ENCODE measurements around the gene DTNA.

DTNA gene

GRCh38 chr18:34805103-34805877, 95.2 kb downstream of the DTNA start:
- no peak overlapping the region for H3K27ac ChIP-seq (ENCODE audit: low read depth, low read length)
- H3K79me2 ChIP-seq (ENCODE audit: control insufficient read depth, insufficient read depth, low read length, unreplicated experiment): no peaks in the 10 kb centered on the region
- no peaks in the 10 kb centered on the region for H3K4me1 ChIP-seq (ENCODE audit: control insufficient read depth, insufficient read depth, low read length, unreplicated experiment)
- no peak overlapping the region for H3K4me3 ChIP-seq (ENCODE audit: low read depth, low read length)
- H3K36me3 ChIP-seq (ENCODE audit: insufficient read depth, low read length): 0 out of 2 replicates have a peak, but pooled peaks cover 2% of the 10 kb centered on the region
- no peaks in the 10 kb centered on the region for H3K27me3 ChIP-seq (ENCODE audit: insufficient read depth, low read length)
- H2AFZ ChIP-seq (ENCODE audit: low read length, unreplicated experiment): no peak overlapping the region

DNA sequence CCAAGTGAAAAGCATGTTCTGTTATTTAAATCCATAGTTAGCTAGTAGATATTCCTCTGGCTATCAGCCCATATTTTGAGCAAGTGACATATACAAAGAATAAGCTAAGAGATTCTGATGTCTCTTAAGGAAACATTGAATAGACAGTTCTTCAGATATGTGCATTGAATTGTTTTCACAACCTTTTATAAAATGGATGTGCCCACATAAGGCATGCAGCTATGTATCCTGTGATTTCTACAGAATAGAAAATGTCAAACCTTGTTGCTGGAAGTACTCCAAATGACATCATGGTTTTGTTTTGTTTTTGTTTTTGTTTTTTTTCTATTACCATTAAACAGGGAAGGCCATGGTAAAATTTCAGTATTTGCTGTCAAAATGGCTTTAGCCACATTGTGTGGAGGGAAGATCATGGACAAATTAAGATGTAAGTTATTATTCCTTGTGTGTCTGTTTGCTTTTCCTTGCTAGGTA, 95.8 kb downstream of the DTNA start:
- no peak overlapping the region for H3K4me3 ChIP-seq (ENCODE audit: low read depth, low read length)
- H3K27ac ChIP-seq (ENCODE audit: low read depth, low read length): no peak overlapping the region
- H3K36me3 ChIP-seq (ENCODE audit: insufficient read depth, low read length): 0 out of 2 replicates have a peak, but pooled peaks cover 2% of the 10 kb centered on the region
- H3K27me3 ChIP-seq (ENCODE audit: insufficient read depth, low read length): no peaks in the 10 kb centered on the region
- no peaks in the 10 kb centered on the region for H3K4me1 ChIP-seq (ENCODE audit: control insufficient read depth, insufficient read depth, low read length, unreplicated experiment)
- H3K79me2 ChIP-seq (ENCODE audit: control insufficient read depth, insufficient read depth, low read length, unreplicated experiment): no peaks in the 10 kb centered on the region
- no peak overlapping the region for H2AFZ ChIP-seq (ENCODE audit: low read length, unreplicated experiment)

- H3K27me3 ChIP-seq (ENCODE audit: insufficient read depth, low read length): no peaks in the 10 kb centered on the region
These were observed 96.4 kb downstream of the DTNA start for GRCh38 chr18:34806527-34806926.

GRCh38 chr18:34807106-34807796, 97.2 kb downstream of the DTNA start:
- Histone ChIP-seq H2AFZ (ENCODE audit: low read length, unreplicated experiment) (no peak overlapping the region), H3K4me3 (ENCODE audit: low read depth, low read length) (no peak overlapping the region), H3K27ac (ENCODE audit: low read depth, low read length) (no peak overlapping the region), H3K79me2 (ENCODE audit: control insufficient read depth, insufficient read depth, low read length, unreplicated experiment) (no peaks in the 10 kb centered on the region), H3K27me3 (ENCODE audit: insufficient read depth, low read length) (no peaks in the 10 kb centered on the region), H3K4me1 (ENCODE audit: control insufficient read depth, insufficient read depth, low read length, unreplicated experiment) (no peaks in the 10 kb centered on the region), H3K36me3 (ENCODE audit: insufficient read depth, low read length) (0 out of 2 replicates have a peak, but pooled peaks cover 2% of the 10 kb centered on the region)

More at GRCh38 chr18:34806527-34806926, 96.4 kb downstream of the DTNA start:
- Histone ChIP-seq H3K79me2 (ENCODE audit: control insufficient read depth, insufficient read depth, low read length, unreplicated experiment) (no peaks in the 10 kb centered on the region), H2AFZ (ENCODE audit: low read length, unreplicated experiment) (no peak overlapping the region), H3K4me1 (ENCODE audit: control insufficient read depth, insufficient read depth, low read length, unreplicated experiment) (no peaks in the 10 kb centered on the region), H3K27ac (ENCODE audit: low read depth, low read length) (no peak overlapping the region), H3K4me3 (ENCODE audit: low read depth, low read length) (no peak overlapping the region), H3K36me3 (ENCODE audit: insufficient read depth, low read length) (0 out of 2 replicates have a peak, but pooled peaks cover 2% of the 10 kb centered on the region)

GRCh38 chr18:34808389-34808788, 98.3 kb downstream of the DTNA start:
- H3K79me2 ChIP-seq (ENCODE audit: control insufficient read depth, insufficient read depth, low read length, unreplicated experiment): no peaks in the 10 kb centered on the region
- 0 out of 2 replicates have a peak, but pooled peaks cover 2% of the 10 kb centered on the region for H3K36me3 ChIP-seq (ENCODE audit: insufficient read depth, low read length)
- no peaks in the 10 kb centered on the region for H3K4me1 ChIP-seq (ENCODE audit: control insufficient read depth, insufficient read depth, low read length, unreplicated experiment)

GRCh38 chr18:34809451-34810072, 99.5 kb downstream of the DTNA start:
- no peak overlapping the region for H3K4me3 ChIP-seq (ENCODE audit: low read depth, low read length)
- H3K36me3 ChIP-seq (ENCODE audit: insufficient read depth, low read length): 0 out of 2 replicates have a peak, but pooled peaks cover 2% of the 10 kb centered on the region
- no peaks in the 10 kb centered on the region for H3K27me3 ChIP-seq (ENCODE audit: insufficient read depth, low read length)
- no peaks in the 10 kb centered on the region for H3K4me1 ChIP-seq (ENCODE audit: control insufficient read depth, insufficient read depth, low read length, unreplicated experiment)
- no peak overlapping the region for H3K27ac ChIP-seq (ENCODE audit: low read depth, low read length)
- H3K79me2 ChIP-seq (ENCODE audit: control insufficient read depth, insufficient read depth, low read length, unreplicated experiment): no peaks in the 10 kb centered on the region
- no peak overlapping the region for H2AFZ ChIP-seq (ENCODE audit: low read length, unreplicated experiment)

More at GRCh38 chr18:34808389-34808788, 98.3 kb downstream of the DTNA start:
- Histone ChIP-seq H3K27me3 (ENCODE audit: insufficient read depth, low read length) (no peaks in the 10 kb centered on the region), H3K27ac (ENCODE audit: low read depth, low read length) (no peak overlapping the region), H2AFZ (ENCODE audit: low read length, unreplicated experiment) (no peak overlapping the region), H3K4me3 (ENCODE audit: low read depth, low read length) (no peak overlapping the region)

GRCh38 chr18:34816183-34816582, 106.1 kb downstream of the DTNA start:
- no peak overlapping the region for H2AFZ ChIP-seq (ENCODE audit: low read length, unreplicated experiment)
- no peaks in the 10 kb centered on the region for H3K79me2 ChIP-seq (ENCODE audit: control insufficient read depth, insufficient read depth, low read length, unreplicated experiment)
- no peaks in the 10 kb centered on the region for H3K27me3 ChIP-seq (ENCODE audit: insufficient read depth, low read length)
- no peak overlapping the region for H3K4me3 ChIP-seq (ENCODE audit: low read depth, low read length)
- H3K4me1 ChIP-seq (ENCODE audit: control insufficient read depth, insufficient read depth, low read length, unreplicated experiment): no peaks in the 10 kb centered on the region
- no peak overlapping the region for H3K27ac ChIP-seq (ENCODE audit: low read depth, low read length)
- H3K36me3 ChIP-seq (ENCODE audit: insufficient read depth, low read length): peaks cover 3% of the 10 kb centered on the region; the same call in 1 of the 2 replicates

- no peak overlapping the region for H3K27ac ChIP-seq (ENCODE audit: low read depth, low read length)
- H3K36me3 ChIP-seq (ENCODE audit: insufficient read depth, low read length): peaks cover 7% of the 10 kb centered on the region
- no peaks in the 10 kb centered on the region for H3K4me1 ChIP-seq (ENCODE audit: control insufficient read depth, insufficient read depth, low read length, unreplicated experiment)
- no peak overlapping the region for H3K4me3 ChIP-seq (ENCODE audit: low read depth, low read length)
- H3K27me3 ChIP-seq (ENCODE audit: insufficient read depth, low read length): no peaks in the 10 kb centered on the region
- H2AFZ ChIP-seq (ENCODE audit: low read length, unreplicated experiment): no peak overlapping the region
- H3K79me2 ChIP-seq (ENCODE audit: control insufficient read depth, insufficient read depth, low read length, unreplicated experiment): no peaks in the 10 kb centered on the region
These were observed 107.5 kb downstream of the DTNA start for GRCh38 chr18:34817636-34818035.

DNA sequence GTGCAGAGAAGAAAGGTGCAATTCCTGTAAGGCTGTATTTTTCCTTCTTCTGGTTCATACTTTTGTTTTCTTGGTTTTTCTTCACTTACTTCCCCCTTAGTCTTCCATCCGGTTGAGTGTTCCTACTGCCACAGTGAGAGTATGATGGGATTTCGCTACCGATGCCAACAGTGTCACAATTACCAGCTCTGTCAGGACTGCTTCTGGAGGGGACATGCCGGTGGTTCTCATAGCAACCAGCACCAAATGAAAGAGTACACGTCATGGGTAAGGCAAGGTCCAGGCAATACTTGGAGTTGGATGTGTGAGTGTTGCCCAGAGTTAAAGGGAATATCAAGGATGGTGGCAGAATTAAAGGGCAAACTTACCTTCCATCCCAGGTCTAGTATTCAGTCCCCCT, 108.0 kb downstream of the DTNA start:
- Histone ChIP-seq H3K4me1 (ENCODE audit: control insufficient read depth, insufficient read depth, low read length, unreplicated experiment) (no peaks in the 10 kb centered on the region), H2AFZ (ENCODE audit: low read length, unreplicated experiment) (no peak overlapping the region)

DNA sequence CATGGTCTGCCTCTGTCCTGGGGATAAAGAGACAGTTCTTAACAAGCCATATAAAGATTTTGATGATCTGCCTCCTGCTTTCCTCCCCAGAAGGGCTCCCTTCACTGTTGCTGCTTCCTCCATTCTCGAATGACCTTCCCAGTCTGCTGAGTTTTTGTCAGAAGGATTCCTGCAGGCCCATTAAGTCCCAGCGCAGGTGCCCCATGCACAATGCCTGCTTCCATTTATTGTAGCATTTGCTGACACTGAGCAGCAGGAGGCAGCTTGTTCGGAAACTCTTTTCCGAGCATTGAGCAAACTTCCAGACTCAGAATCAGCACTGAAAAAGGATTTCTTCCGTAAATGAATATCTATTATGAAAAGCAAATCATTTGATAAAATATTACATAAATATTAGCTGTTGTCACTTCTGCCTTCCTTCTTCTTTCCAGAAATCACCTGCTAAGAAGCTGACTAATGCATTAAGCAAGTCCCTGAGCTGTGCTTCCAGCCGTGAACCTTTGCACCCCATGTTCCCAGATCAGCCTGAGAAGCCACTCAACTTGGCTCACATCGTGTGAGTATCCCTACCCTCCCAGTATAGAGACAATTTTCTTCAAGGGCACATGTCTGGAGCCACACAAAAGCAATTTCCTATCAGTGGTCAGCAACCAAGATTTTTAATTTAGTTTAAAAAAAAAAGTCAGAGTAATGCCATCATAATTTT, 110.4 kb downstream of the DTNA start:
- H2AFZ ChIP-seq (ENCODE audit: low read length, unreplicated experiment): no peak overlapping the region
- no peak overlapping the region for H3K27ac ChIP-seq (ENCODE audit: low read depth, low read length)
- no peaks in the 10 kb centered on the region for H3K79me2 ChIP-seq (ENCODE audit: control insufficient read depth, insufficient read depth, low read length, unreplicated experiment)
- H3K4me3 ChIP-seq (ENCODE audit: low read depth, low read length): no peak overlapping the region
- peaks cover 7% of the 10 kb centered on the region for H3K36me3 ChIP-seq (ENCODE audit: insufficient read depth, low read length)
- H3K27me3 ChIP-seq (ENCODE audit: insufficient read depth, low read length): no peaks in the 10 kb centered on the region
- H3K4me1 ChIP-seq (ENCODE audit: control insufficient read depth, insufficient read depth, low read length, unreplicated experiment): no peaks in the 10 kb centered on the region

More for the DNA sequence above, 108.0 kb downstream of the DTNA start:
- H3K36me3 ChIP-seq (ENCODE audit: insufficient read depth, low read length): peaks cover 7% of the 10 kb centered on the region
- no peaks in the 10 kb centered on the region for H3K27me3 ChIP-seq (ENCODE audit: insufficient read depth, low read length)
- no peak overlapping the region for H3K27ac ChIP-seq (ENCODE audit: low read depth, low read length)
- H3K79me2 ChIP-seq (ENCODE audit: control insufficient read depth, insufficient read depth, low read length, unreplicated experiment): no peaks in the 10 kb centered on the region
- no peak overlapping the region for H3K4me3 ChIP-seq (ENCODE audit: low read depth, low read length)
